CD1c-positive myeloid dendritic cell (primary cell): Measurements from ENCODE around the gene WIPF3.

Source experiments
- DNase-seq: peaks from one replicate; pipeline ENCODE4 v3.0.0-alpha.2; 2016; ENCODE audit errors: extremely low spot score

Gene WIPF3

DNA sequence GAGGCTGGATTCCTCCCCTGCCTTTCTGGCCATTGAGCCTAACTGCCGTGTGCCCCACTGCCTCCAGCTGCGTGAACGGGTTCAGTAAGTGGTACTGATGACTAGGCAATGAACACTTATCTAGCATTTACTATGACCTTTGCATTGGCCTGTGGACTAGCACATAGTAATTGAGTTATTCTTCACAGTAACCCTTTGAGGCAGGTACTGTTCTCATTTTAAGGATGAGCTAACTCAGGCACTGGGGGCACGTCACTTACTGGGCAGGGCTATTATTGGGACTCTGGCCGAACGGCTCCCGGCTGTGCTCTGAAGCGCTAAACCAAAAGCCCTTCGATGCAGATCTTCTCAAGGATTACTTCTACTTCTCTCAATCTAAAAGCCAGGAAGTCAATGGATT, 38.3 kb downstream of the WIPF3 start:
- no peak for DNase-seq

DNA sequence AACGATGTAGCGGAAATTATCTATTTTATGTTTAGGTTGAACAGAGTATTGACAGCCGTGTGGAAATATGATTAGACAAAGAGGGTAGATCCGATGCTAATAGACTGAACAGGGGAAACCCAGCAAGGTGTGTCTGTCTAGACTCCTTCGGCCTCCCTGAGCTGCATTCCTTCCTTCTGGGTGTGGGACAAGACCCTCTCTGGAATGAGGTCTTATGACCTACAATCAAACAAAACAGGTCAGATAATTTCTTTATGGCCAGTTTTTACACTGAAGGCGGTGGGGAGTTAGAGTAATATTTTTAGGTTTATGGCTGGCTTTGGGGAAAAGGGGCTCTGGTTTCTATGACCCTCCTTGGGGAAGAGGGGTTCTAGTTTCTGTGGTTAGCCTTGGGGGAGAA, 41.2 kb downstream of the WIPF3 start:
- no peak for DNase-seq

DNA sequence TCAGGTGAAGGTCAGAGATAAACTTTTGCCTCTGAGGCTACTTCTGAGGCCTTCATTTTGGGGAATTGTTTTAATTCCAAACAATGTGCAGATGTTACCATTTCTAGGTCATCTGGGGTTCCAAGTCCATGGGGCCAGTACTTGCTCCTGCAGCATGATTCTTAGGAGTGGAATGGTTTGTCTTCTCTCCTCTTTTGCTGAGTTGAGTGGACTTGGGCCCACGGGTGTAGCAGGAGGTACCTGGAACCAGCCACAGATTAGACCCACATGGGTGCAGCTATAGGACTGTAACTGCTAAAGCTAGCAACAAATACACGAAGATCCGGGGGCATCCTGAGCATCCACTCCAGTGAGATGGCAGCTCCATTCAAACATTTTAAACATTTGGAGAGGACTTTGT, 41.6 kb downstream of the WIPF3 start:
- no peak for DNase-seq

DNA sequence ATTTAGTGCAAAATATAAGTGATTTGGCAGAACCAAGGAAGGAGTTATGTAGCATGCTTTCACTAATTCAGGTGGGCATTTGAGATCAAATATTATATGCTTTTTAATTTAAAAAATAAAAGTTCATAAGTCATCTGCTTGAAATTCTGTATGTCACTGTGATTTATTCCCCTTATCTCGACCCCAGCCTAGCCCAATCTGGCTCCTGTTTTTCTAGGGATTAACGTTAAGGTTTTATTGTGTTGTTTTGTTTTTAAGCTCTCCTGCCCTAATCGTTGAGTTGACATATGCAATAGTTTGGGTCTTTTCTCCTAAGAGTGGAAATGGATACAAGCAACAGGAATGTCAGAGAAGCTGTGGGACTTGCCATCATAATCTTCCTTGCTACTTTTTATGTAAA, 42.6 kb downstream of the WIPF3 start:
- no peak for DNase-seq

DNA sequence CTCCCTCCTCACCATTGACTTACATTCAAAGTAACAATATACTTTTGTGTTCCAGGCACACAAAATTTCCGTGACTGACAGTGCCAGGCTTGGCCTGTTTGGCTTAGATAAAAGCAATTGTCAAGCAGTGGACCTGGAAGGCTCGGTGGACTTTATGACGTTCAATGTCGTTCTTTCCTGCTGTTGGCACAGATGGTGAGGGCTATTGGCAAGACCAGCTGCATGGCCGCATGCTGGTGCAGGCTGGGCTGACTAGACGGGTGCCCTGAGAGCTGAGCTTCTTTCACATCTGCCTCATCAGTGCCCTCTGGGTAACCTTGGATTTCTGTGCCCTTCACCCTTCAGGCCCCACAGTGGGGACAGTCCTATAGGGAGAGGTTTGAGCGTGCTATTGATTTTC, 45.2 kb downstream of the WIPF3 start:
- no peak for DNase-seq

DNA sequence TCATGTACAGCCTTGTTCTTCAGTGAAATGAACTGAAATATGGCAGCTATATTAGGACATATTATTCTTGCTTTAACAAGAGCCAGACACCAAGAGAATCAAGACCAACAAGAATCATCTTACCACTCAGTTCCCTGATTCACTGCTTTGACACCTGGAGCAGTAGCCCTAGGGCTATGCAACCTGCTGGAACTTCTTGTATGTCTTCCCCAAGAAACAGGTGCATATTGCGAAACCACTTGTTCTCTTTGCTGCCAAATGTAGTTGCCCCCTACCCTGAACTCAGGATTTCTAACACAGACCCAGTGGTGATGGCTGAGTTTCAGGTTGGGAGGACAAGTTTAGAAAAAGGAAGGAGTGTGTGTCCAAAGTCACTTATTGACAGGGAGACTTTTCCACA, 46.1 kb downstream of the WIPF3 start:
- DNase-seq = no peak

DNA sequence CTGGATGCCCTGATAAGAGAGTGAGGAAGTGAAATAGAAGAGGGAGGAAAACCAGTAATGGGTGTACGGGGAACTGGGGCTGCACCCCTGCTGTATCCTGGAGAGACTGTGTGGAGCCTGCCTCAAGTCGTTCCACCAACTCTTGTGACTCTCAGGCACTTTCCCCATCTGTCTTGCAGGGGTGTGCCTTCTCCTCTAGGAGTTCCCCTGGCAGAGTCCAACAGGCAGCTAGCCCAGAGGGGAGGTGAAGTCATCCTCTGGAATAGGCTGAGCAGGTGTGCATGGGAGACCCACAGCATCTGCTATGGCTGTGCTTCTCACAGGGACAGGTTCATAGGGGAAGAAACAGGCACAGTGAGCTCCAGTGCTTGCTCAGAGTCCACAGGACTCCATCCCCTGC, 46.8 kb downstream of the WIPF3 start:
- DNase-seq = no peak

DNA sequence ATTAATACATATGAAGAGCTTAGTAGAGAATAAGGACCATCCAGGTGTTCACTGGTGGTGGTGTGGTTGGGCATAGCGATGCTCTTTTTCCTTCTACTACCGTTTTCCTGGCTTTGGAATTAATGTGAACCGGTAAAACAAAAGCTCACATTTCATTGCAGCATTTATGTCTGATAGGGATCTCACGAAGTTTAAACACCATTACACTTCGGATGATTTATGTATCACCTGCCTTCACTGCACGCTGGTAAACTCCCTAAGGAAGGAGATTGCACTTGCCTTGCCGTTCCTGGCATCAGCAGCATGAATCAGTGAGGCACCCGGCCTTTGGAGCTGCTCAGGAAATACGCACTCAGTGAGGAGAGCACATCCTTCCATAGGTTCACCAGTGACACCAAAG, 47.5 kb downstream of the WIPF3 start:
- DNase-seq = no peak

DNA sequence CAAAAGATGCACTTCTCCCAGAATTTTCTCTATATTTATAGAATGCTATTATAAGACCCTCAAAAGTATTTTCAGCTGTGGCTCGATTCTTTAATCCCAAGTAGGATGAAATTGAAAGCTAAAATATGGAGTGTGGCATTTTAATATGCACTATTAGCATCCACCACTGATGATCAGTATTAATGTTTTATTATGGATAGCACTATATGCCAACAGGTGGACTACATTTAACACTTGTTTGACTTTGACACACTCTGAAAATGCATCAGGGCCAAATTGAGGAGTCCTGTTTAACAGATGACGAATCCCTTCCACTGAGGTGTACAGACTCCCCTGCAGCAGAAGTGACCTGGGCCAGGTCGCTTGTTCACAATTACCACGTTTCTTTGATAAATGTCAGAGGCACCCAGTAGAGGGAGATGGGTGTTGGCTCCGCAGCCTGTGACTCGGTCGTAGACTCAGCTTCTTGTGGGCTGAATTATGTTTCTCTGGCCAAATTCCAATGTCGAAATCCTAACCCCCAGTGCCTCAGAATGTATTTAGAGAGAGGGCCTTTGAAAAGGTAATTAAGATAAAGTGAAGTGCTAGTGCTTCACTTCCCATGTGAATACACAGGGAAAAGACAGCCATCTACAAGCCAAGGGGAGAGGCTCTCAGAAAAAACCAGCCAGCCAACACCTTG, 48.1 kb downstream of the WIPF3 start:
- DNase-seq = no peak

DNA sequence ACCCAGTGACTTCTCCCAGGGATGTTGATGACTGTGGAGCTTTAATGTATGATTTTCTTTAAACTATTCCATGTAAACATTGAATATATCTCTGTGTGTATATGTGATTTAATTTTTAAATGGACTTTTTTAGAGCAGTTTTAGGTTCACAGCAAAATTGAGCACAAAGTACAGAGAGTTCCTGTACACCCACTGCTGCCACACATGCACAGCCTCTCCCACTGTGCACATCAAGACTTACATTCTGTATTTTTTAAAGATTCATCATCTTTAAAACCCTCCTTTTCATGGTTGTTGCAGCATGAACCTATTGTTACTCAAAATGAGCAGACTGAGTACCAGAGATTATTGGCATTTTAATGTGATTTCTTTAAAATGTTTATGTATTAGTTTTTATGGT, 51.3 kb downstream of the WIPF3 start:
- DNase-seq = no peak

DNA sequence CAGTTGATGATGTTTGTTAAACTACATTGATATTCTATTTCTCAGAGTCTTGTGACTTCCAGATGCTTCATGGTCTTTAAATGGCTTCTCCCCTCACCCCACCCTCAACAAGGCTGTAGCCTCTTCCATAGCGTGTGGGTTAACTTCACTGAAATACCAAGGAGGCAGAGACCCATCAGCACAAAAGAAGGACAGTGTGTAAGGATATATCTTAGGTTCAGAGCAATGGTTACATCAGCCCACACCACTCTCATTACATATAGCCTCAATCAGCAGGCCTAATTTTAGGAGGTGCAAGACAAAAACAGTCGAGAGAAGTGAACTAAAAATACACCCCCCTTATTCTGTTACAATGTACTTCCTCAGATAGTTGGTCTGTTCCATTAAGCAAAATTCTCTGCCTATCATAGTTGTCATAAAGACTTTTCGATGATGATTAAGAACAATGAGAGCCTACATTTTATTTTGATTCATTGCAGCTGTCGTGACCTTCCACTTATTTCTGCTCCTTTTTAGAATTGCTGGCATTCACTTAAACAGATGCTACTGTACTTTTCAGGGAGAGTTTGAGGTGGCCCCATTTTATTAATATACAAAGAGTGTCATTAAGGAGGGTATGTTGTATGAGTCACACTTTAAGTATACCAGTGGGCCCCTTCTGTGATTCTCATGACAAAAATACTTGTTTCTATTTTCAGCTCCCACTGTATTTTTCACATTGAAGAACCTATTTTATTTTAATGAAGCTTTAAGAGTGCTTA, 52.1 kb downstream of the WIPF3 start:
- no peak for DNase-seq

DNA sequence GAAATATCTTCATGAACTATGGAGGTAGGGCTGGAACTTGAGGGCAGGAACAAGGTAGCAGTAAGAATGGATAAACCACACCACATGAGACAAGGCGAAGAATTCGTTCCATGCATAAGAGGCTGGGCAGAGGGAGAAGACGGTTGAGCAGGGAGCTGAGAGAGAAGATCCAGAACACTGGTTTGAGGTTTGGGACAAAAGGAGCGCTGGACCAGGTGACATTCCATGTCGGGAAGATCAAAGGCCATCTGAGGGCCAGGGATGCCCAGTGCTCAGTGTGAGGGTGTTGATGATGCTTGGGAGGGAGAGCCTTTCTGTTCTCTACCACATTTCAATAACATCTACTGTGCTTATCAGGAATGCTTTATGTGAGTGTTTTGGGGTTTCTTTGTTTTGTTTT, 52.8 kb downstream of the WIPF3 start:
- peak; percentile 1 for DNase-seq

DNA sequence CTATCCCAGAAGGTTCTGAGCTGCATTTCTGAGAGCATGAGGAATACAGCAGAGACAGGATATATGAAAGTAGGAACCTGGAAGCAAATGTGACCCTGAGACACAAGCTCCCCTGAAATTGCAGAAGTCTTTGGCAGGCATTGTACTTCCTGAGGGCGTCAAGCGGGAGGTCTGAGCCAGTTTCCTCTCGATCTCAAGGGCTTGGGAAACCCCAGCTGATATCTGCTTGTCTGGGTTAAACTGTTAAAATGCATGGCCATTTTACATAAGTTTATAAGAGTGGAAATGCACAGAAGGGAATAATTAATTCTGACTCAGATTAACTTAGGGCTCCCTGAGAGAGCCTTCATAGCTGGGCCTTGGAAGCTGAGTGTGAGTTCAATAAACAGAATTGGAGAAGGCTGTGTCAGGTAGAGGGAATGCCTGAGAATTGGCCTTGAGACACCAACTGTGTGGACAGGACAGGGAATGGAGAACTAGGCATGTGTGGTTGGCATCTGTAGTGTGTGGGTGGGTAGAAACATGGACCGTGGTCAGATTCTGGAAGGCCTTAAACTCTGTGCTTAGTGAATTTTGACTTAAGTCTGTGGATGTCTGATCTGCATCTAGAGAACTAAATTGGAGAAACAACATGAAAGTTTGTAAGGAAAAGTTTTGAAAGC, 53.3 kb downstream of the WIPF3 start:
- peak; percentile 80 for DNase-seq

DNA sequence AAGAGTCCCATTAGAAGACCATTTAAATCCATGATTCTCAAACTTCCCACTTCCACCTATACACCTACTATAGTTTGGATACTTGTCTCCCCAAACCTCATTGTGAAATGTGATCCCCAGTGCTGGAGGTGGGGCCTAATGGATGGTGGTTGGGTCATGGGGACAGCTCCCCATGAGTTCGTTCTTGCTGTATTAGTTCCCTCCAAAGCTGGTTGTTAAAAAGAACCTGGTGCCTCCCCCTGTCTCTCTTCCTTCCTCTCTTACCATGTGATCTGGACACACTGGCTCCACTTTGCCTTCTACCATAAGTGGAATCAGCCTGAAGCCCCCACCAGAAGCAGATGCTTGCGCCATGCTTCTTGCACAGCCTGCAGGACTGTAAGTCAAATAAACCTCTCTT, 53.9 kb downstream of the WIPF3 start:
- DNase-seq = peak; percentile 27

DNA sequence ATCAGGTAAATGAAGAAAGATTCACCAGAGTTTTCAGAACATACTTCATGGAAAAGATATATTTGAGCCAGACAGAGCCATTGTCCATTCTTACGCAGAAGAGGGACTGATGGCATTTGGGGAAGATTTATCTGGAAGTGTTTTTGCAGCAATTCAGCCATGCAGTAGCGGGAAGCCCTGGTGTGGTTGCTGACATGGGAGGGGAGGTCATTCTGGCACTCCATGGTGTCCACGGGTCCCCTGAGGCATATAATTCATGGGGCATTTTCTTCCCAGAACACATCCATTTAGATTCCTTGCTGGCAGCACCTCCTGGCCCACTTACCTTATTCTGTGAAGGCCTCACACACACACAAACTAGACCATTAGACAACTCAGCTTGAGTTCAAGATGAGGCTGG, 55.6 kb downstream of the WIPF3 start:
- no peak for DNase-seq

DNA sequence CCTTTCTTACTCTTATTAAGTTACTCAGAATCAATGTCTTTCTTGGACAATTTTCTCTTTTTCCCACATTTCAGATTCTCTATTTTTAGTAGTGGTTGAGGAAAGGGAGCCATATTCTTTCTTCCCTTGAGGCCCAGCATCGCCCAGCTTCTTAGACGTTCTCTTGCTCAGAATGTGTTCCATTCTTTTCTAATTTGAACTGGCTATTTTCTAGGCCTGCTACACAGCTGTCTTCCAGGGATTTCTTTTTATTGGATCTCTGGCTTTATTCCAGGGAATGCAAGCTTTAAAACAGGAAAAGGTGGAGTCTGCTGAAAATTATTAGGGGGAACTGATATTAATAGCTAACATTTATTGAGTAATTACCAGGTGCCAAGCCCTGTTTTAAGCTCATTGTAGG, 58.3 kb downstream of the WIPF3 start:
- no peak for DNase-seq

DNA sequence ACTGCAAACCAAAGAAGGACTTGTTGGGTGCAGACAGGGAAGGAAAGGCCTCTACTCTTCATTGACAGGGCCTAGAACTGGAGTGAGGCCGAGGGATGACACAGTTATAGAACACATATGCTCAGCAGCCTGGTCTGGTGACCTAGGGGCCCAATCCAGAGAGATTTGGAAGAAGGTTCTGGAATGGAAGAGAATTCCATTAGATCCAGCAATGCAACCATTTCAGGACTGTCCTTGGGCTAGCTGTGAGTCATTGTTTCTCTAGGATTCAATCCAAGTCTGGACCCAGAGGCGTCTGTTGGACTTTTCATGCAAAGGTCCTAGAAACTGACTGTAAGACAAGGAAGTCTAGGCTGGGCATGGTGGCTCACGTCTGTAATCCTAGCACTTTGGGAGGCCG, 59.2 kb downstream of the WIPF3 start:
- DNase-seq = no peak

DNA sequence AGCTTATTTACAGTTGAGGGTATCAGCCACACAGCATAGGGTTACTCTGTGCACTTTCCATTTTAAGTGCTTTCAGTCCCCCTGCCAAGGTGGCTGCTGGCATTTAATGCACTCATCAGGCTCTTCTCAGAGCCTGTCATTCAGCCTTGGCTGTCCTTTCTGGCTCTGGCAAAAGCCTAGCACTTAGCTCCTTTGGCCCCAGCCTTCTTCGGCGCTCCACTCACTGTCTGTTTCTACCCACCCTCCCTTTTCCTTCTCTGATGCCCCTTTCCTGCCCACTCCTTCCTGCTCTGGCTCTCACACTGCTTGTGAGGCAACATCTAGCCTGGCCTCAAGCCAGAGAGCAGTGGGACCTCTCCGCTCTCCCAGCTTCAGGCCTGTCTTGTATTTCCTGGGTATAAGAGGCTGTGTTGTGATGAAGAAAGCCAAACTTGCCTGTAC, 60.2 kb downstream of the WIPF3 start:
- DNase-seq = peak; percentile 53

DNA sequence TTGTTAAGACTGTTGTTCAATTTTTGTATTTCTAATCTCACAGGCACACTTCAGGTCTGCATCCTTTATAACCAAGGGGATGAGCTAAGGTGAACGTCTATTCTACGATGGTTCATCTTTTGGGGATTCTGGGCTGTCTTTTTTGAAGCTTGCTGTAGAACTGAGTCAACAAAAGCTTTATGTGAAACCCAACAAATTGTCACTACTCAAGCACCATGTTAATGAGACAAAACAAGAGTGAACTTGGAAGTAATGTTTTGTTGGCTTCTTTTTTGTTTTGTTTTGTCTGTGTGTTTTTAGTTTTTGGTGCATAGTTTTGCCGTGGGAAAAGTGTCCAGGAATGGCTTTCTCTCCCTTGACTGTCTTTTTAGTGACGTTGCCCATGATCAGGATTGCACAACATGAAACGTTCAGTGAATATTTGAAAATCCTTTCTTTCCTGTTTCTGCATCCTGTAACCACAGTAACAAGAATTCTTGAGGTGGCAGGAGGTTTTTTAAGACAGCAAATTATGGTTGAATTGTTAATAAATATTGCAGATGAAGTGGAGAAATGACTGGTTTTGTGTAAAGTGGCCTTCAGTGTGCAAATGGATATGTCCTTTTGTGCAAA, 65.6 kb downstream of the WIPF3 start:
- DNase-seq = no peak

DNA sequence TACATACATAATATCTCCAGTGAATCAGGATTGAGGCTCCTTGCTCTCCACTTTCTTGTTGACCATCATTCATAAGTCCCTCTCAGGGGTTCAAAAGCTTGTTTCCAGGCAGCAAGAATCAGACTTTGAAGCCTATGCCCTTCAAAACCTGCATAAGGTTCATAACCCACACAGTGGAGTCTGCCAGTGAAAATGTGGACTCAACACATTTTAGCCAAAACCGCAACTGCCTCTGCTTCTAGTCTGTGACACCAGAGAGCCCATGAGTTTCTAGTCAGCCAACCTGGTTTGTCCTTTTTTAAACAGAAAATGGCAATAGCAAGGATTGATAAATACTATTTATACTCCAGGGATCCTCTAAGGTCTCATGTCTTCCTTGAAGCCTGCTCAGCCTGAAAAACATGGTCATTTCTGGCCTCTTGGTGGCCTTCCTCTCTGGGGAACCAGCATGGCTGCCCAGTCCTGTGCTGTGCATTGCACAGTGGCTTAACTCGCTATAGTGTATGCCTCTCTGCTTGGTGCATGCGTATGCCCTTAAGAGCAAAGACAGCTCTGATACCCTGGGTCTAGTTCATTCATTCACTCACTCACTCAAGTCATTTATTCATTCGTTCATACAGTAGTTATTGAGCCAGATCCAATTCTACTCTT, 67.5 kb downstream of the WIPF3 start:
- DNase-seq = no peak

DNA sequence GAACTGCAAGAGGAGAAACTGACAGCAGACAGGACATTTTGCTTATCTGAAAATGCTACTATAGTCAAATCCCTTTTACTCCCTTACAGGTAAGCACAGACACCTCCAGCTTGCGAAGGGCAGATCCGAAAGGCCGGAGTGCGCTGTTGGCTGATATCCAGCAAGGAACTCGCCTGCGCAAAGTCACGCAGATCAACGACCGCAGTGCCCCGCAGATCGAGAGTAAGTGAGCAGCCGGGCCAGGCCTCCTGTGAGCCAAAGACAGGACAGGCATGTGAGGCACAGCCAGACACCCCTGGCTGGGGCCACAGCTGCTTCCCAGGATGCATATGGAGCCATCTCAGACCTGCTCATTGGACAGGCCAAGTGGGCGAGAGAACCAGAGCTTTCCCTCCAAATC, 69.4 kb downstream of the WIPF3 start:
- DNase-seq = no peak

DNA sequence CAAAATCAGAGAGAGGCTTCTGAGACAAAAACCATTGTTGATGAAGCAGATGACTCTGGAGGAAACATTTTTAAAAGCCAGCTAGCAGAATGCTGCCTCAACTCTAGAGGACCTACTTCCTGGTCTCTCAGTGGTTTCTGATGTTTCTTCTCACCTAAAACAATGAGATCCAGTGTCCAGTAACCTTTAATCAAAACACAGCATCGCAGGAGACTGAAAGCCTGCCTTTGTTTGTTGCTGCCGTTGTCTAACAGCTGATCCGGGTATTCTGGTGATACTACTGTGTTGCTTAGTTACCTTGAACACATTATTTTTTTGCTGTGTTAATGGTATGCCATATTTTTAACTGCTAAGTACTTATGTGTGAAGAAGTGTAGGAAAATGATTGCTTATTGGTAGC, 70.9 kb downstream of the WIPF3 start:
- DNase-seq = no peak
